GM21423 (cell line): ENCODE measurements around the gene CCDC57.
"Not testable (repeated sequence)": the region's sequence is repeated elsewhere in the genome, so short reads cannot be mapped to it uniquely, and the experiment has no call there.

Experiments used
- ATAC-seq: cut with Tn5 transposase; IDR thresholded peaks from one replicate; pipeline ENCODE4 v1.9.1; 2021; ENCODE audit warnings: mild to moderate bottlenecking, moderate library complexity; ENCODE audit not compliant: unreplicated experiment

Gene CCDC57

GRCh38 chr17:82157046-82158035 lies 55.3 kb downstream of the CCDC57 start:
- ATAC-seq, result no peak

GRCh38 chr17:82156284-82156925 lies 56.2 kb downstream of the CCDC57 start:
- no peak for ATAC-seq

- ATAC-seq, result no peak
These were observed 57.0 kb downstream of the CCDC57 start for GRCh38 chr17:82155606-82156005.

- ATAC-seq, result no peak
These were observed 57.7 kb downstream of the CCDC57 start for GRCh38 chr17:82154881-82155331.

GRCh38 chr17:82153745-82154375 lies 58.8 kb downstream of the CCDC57 start:
- no peak for ATAC-seq

GRCh38 chr17:82153295-82153691 lies 59.3 kb downstream of the CCDC57 start:
- ATAC-seq, result no peak

- ATAC-seq, result no peak
These were observed 59.9 kb downstream of the CCDC57 start for GRCh38 chr17:82152556-82153294.

GRCh38 chr17:82152114-82152513 lies 60.5 kb downstream of the CCDC57 start:
- no peak for ATAC-seq

GRCh38 chr17:82151106-82151957 lies 61.3 kb downstream of the CCDC57 start:
- no peak for ATAC-seq

- ATAC-seq, result no peak
These were observed 63.1 kb downstream of the CCDC57 start for GRCh38 chr17:82149401-82150099.

GRCh38 chr17:82148997-82149396 lies 63.6 kb downstream of the CCDC57 start:
- no peak for ATAC-seq

GRCh38 chr17:82148011-82148410 lies 64.6 kb downstream of the CCDC57 start:
- no peak for ATAC-seq

- ATAC-seq, result no peak
These were observed 65.7 kb downstream of the CCDC57 start for GRCh38 chr17:82146663-82147654.

- no peak for ATAC-seq
These were observed 67.0 kb downstream of the CCDC57 start for GRCh38 chr17:82145550-82146155.

GRCh38 chr17:82143333-82143732 lies 69.3 kb downstream of the CCDC57 start:
- no peak for ATAC-seq

- ATAC-seq, result not testable (repeated sequence)
These were observed 72.7 kb downstream of the CCDC57 start for GRCh38 chr17:82139961-82140360.

- ATAC-seq, result no peak
These were observed 74.1 kb downstream of the CCDC57 start for GRCh38 chr17:82138511-82138992.
